Kasumi-1 (cell line): ENCODE results near the gene FBLN5.
A peak's percentile ranks its signal among the peaks of the same experiment; 100 is the strongest.
"Not testable (repeated sequence)": the region's sequence is repeated elsewhere in the genome, so short reads cannot be mapped to it uniquely, and the experiment has no call there.

ENCODE experiments used
- DNase-seq, 2 experiments: peaks; one replicate each; lab custom pipeline; 2025; lab: John Stamatoyannopoulos, UW

Gene FBLN5

DNA sequence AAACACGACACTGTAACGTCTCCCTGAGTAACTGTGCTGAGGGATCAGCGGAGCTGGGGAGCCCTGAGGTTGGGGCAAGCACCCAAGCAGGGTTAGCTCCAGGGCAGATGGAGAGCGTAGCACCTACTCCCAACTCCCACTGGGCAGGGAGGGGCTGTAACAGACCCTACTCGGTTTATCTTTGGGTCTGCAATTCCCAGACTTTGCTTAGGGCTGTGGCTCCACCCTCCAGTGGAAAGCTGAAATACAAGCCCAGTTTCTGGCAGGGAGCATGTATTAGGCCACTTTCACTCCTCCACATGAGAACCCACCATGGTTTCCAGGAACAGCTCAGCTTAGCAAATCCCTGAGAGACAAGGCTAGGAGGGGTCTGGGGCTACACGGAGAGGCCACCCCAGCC lies 62.8 kb downstream of the FBLN5 start:
- no peak for DNase-seq

DNA sequence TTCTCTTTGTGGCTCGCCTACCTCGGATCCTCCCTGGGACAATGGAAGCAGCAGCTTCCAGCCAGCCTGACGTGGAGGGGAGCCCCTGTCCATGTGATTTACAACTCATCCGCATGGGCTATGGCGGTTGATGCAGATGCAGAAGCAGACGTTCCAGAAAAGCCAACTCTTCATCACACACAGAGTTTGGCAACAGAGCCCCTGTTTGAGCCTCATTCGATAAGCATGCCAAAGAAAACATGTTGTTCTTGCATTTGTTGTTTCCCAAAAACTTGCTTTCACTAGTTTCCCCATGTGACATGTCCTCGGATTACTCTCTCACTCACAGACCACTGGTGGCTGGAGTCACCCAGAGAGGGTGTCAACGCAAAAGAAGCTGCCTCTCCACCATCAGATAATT lies 63.7 kb downstream of the FBLN5 start:
- DNase-seq = no peak

DNA sequence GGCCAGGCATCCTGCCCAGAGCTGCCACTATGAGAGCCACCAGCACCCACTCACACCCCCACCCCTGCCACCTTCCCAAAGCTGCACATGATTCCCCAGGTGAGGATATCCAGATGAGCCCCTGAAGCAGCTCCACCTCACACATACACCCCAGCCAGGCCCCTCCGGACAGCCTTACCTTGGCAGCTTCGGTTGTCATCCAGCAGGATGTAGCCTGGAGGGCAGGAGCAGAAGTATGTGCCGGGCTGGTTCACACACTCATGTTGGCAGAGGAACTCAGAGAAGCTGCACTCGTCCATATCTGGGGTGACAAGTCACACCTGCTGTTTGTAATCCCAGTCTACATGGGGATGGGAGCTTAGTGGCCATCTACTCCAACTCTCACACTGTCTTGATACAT lies 64.7 kb downstream of the FBLN5 start:
- no peak for DNase-seq

DNA sequence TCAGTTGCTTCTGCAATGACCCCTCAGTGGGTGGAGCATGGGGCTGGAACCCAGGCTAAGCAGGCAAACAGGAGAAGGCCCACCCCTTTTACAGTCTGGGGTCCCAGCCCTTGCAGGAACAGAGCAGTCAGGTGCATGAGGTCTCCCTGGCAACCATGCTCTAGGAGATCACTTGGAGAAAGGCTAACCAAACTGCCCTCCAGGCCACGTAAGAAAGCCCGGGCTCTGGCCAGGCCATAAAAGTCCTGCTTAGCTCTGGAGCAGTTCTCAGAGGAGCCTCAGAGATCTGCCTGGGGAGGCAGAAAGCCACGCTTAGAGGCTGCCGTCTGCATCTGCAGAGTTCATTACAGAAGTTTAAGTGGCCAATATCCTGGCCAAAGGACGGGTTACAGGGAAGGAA lies 65.1 kb downstream of the FBLN5 start:
- no peak for DNase-seq

DNA sequence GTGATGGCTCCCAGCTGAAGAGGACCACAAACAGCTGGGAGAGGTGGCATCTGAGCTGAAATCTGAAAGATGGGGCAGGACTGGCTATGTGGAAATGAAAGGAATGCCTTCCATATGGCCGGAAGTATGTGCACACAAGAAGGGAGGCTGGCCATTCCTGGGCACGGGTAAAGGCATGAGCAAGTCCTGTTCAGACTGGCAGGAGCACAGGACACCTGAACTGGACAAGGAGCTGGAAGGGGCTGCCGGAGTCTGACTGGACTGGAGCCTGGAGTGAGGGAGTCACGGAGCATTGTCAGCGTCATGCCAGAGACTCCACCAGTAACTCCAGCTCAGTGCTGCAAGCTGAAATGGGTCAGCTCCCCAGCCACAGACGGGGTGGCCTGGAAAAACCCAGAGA lies 68.3 kb downstream of the FBLN5 start:
- no peak for DNase-seq

DNA sequence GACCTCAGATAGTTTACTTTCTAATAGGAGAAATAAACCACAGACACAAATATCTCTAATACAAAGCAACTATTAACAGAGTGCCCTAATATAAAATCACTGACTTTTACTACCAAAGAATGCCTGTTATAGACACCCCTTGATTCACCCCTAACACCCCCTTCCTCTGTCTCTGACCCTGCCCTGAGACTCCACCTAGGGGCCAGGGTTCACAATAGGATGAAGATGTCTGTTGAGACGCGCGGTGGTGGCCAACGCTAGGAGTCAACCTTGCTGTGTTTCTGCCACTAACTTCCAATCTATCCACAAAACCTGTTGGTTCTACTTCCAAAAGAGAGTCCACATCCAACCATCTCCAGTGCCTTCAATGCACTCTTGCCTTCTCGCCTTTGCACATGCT lies 69.2 kb downstream of the FBLN5 start:
- no peak for DNase-seq

DNA sequence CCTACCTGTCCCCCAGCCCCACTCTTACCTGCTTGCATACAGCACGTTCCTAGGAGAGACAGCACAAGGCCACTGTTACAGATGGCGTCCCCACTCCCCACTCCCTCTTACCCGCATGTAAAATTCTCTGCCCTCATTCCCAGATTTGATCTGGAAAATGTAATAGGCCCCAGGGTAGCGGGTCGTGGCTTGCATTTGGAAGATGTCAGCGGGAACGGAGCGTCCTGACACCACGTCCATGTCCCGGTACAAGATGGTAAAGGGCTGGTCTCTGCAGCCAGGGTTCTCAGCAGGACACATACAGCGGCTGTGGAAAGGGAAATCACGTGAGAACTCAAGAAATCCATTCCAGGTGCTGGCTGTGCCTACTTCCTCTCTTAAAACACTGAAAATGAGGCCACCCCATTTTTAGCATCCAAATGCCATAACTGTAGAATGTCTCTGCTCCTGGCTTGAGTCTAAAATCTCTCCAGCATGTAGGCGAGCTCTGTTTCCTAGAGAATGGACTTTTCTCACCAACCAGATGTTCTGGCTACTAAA lies 70.0 kb downstream of the FBLN5 start:
- no peak for DNase-seq

DNA sequence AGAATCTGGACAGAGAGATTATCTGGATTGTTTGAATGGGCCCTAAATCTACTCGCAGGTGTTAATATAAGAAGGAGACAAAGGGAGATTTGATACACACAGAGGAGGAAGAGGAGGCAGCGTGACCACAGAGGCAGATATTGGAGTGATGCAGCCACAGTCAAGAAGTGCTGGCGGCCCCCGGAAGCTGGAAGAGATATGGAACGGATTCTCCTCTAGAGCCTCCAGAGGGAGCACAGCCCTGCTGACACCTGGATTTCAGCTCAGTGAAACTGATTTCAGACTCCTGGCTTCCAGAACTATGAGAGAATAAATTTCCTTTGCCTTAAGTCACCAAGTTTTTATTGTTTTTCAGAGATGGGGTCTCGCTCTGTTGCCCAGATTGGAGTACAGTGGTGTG lies 71.0 kb downstream of the FBLN5 start:
- DNase-seq = no peak

DNA sequence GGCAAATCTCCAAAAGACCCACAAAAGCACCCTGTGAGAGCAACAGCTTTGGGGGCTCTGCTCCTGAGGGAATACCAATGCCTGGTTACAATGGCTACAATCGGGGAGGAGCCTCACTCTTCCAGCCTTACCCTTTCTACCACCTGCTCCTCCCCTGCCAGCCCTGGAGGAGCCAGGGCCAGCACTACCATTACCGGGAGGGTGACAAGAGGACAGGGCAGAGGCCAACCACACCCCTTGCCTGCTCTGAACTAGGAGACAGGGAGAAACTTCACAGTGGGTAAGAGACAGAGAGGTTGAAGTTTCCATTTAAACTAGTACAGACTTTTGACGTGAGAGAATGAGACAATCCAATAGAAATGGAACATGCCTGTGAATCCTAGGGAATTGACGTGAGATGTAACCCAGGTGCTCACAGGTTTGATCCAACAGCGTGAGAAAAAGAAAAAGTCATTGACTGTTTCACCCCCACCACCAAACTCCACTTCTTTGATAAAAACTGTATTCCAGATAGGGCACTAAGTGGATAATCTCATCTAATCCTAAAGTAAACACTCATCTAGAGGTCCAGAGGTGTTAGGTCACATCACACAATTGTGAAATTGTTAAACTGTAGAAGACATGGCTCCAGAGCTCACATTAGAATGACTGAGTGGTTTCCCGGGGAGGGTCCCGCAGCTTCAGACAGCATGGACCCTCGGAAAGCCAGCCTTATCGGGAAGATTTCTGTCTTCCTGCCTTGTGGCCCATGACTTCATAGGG lies 71.8 kb downstream of the FBLN5 start:
- DNase-seq = no peak

DNA sequence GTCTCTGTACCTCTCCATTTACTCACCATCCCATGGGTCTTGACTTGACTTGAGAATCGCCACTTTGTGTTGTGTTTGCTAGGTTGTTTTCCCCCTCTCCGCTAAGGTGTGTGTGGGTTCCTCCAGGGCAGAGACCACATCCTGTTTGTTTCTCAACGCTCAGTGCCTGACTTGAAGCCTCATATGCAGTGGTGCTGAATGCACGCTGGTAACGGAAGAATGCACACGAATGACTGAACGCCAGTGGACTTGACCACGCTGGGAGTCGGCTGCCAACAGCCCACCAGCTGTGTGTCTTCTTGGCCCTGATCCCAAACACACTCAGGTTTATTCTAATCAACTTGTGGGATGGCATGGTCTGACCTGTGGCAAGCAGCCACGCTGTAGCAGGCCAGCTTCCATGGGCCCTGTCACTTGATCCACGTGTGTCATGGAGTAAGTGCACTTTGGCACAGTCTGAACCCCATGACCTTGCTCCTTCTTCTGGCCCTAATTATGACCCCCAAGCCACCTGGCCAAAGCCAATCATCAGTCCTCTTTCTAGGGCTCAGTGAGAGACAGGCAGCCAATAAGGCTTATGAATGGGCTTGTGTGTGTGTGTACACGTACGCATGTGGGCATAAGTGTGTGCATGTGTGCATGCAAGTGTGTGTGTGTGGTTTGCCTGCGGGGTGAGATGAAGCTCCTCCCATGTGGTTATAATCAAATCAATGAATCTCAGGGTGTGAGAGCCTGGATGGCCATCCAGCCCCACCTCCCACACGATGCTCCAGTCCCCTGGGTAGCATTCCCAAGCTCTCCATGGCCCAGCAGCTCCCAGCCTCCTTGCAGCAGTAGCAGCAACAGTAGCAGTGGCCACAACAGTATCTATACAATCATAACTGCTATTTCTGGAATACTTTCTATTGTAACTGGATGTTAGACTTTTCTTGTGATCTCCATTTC lies 73.8 kb downstream of the FBLN5 start:
- no peak for DNase-seq

DNA sequence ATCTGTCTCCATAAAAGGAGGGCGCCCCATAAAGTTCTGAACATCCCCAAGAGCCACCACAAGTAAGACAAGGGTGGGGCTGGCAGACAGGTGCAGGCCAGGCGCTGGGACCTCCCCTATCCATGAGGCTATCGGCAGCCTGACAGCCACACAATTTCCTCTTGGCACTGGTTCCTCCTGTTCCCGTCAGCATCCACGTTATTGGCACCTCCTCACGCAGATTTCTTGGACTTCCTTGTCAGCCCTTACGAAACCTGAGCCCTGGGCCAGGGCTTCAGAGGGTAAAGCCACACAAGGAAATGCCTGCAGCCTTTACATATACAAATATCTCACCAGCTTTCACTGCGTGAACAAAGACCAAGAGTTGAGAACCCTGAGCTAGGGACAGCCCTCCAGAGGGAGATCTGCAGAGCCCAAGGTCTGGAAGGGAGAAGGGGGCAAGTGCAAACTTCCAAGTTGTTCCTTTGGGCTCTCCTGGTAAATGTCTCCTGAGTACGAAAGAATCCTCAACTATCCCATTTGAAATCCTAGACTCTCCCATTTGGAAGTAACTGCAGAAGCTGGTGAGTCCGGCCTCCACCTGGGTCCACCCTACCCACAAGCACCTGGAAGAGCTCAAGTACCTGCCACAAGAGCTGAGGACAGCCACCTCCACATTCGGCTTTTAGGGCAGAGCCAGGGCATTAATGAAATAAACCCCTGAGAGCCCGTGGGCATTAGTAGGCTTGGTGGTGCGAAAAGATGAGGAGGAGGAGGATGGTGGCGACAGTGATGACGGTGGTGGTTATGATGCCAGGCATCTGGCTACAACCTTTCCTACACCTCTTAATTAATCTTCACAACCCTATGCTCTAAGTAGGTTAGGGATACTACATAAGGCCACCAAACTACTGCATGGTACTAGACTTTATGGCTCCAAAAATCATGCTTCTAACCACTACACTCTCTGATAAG lies 74.7 kb downstream of the FBLN5 start:
- peak; percentile 50 to 55 for DNase-seq

DNA sequence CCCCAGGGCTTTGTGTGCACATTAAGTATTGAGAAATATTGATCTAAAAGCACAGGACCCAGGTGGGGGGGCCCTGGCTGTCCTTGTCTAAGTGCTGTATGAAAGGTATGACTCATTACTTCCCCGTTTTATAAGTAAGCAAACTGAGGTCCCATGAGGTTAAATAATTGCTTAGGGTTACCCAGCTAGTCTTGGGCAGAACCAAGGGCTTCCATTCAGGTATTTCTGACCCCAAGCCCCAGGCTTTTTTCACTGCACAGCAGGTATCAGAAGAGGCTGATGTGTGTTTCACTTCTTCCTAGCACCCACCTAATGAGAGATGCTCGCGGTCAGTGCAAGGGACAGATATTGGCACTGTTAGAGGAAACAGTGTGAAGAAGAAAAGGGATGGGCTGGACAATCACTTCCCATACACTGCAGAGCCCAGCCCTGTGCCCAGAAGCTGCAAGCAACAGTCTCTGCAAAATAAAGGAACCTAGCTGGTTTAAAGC lies 75.4 kb downstream of the FBLN5 start:
- peak in 1 of 2 experiments; percentile 5 for DNase-seq

DNA sequence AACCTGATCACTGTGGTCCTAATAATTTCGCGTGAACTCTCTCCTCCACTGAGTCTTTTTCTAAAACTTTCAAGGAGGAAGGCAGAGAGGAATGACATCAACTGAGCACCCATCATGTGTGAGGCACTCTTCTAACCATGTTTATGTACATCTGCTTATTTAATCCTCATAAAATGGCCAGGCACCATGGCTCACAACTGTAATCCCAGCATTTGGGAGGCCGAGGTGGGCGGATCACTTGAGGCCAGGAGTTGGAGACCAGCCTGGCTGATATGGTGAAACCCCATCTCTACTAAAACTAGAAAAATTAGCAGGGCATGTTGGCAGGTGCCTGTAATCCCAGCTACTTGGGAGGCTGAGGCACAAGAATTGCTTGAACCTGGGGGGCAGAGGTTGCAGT lies 76.1 kb downstream of the FBLN5 start:
- DNase-seq = not testable (repeated sequence)

DNA sequence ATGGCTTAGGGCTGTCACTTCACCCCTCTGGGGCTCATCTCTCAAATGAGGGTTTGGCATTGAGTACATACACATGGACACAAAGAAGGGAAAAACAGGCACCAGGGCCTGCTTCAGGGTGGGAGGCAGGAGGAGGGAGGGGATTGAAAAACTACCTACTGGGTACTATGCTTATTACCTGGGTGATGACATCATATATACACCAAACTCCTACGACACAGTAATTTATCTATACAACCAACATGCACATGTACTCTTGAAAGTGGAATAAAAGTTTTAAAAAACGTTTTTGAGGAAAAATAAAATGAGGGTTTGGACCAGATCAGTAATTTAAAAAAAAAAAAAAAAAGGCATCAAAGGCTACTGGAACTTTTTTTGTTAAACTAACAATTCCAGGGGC lies 76.6 kb downstream of the FBLN5 start:
- DNase-seq = no peak

DNA sequence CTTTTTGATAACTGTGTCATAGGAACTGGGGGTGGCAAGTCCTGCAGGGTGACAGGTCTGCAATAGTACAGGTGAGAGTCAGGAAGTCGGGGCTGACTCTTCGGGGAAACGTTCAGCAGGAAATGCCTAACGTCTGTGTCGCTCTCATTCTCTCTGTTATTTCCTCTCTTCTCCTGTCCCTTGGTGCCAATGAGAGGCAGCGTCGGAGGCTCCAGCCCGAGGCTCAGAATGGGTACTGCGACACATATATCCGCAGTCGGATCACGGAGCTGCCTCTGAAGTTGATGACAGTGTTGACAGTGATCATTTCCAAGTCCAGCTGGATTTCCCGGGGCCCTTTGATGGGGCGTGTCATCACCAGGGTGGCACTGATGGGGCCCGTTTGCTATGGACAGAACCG lies 77.5 kb downstream of the FBLN5 start:
- no peak for DNase-seq

DNA sequence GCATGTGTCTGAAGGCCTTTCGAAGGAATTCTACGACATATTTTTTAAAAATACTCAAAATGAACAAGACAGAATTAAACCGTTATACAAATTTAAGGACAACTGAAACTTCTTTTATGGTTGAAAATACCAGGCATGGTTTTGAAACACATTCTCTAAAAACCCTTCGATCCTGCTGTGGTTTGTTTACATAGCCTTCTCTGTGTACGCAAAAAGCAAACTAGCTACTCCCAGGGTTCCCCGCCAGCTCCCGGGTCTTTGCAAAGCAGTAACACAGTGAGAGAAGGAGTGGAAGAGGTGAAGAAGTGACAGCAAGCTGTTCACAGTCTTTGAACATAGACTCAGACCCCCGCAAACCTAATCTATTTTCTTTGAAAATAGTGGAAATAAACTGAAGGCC lies 77.9 kb downstream of the FBLN5 start:
- no peak for DNase-seq

DNA sequence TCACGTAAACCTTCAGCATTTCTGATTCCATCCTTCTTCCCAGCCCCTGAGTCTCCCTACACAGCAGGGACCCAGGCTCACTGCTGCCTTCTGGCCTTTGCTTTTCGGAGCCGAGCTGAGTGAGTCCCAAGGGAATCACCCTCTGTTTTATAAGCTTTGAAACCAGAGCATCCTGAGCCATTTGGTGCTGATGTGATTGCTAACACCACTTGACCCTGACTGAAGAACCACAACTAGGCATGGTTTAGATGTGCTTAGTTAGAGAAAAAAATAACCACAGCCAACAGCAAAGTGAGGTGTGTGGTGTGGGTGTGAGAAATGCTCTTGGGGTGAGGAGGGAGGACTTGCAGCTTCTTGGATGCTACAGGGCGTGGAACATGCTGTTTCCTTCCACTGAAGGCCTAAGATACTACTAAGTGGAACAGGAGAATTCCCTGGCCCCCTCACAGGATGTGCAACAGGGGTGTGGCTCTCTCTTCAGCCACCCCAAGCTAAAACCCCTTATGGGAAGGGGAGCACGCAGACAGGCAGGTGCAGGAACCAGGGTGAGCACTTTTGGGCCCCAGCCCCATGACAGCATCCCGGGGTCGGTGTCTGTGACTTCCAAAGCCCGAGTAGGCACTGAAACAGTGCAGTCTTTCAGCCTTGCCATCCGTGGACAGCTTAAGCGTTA lies 80.0 kb downstream of the FBLN5 start, which contains the start of gene TC2N:
TSS of gene TC2N (minus strand) at position 221 of the 673 bp plus-strand sequence. CDS start 53,767 bp downstream, outside the sequence.
- no peak for DNase-seq

DNA sequence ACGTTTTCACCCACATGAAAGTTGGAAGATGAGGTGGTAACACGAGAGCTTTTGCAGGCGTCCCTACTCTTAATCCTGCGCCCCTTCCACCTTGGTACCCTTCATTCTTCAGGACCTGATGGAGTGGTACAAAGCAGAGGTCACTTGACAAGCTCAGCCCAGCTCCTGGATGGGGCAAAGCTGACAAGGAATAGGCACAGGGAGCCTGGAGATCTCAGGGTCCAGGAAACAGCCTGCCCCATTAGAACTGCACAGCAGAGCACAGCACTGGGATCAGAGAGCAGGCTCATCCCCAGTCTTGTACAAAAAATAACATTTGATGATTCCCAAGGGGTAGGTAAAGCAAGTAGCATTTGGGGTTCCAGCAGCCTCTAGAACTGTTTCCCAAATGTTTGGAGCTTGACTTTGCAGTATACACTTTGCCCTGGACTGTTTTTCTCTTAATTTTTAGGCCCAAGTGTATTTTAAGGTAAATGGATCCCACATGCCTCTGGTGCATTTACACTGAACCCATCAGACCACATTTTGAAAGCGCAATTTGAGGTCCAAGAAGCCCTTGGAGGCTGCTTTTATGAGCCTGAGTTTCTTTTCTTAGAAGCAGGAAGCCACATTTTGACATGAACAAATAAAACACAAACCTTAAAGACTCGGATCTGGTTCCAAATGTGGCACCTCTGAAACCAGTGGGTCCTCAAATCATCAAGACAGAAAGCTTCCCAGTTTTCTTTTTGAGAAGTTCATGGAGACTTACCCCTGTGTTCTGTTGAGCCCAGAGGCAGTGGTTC lies 80.8 kb downstream of the FBLN5 start:
- no peak for DNase-seq

DNA sequence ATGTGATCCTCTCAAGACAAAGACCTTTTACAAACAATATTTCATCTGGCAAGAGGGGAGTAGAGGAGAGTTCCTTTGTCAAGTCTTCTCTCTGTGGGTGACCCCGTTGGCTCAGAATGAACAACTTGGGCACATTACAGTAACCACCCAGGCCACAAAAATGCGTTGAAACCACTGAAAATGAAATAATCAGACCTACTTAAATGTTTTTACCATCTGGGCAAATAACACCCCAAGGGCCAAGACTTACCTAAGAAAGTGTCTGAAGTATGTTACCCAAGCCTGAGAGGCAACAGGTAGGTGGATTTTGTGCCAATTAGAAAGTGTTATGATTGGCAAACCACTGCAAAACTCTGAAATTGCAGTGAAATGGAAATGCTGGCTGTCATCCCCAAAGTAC lies 81.4 kb downstream of the FBLN5 start:
- DNase-seq = no peak

DNA sequence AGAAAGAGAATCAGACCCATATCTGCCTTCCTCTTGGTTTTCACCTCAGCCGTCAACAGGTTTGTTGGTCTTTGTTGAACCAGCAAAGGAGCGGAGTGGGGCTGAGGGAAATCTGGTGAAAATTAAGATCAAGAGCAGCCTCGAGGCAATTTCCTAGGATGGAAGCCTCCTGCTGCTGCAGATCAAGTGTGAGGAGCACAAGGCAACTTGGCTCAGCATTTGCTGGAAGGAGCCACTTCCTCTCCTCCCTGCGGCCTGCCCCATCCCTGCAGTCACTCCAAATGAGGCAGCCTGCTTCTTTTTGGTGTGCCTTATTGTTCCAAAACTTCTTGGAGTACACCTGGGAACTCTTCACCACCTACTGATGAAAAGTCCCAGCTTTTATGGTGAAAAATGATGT lies 85.1 kb downstream of the FBLN5 start:
- DNase-seq = no peak
